Right atrium auricular region (tissue), 2 donors: Measurements from ENCODE around the gene RETNLB. TPM values are rescaled to one million over a fixed set of nuclear protein-coding genes. Genes with fewer than 3 reads are reported as not detected.

Source experiments
- DNase-seq: peaks from one replicate; pipeline ENCODE4 v3.0.0-alpha.2; 2019; ENCODE audit warnings: low spot score
- H3K27ac ChIP-seq, 2 donors: fragments of 200-600 bp; sonication (generic); 1 replicate in 1 of 2; 2 replicates in 1 of 2; pipeline ENCODE4 v1.5.1; 2016 to 2019
- H3K27me3 ChIP-seq, 2 donors: fragments of 200-600 bp; sonication (generic); one replicate each; pipeline versions ENCODE4 v1.5.1 to v1.6.0; 2017 to 2019
- H3K36me3 ChIP-seq: fragments of 200-600 bp; sonication (generic); one replicate; pipeline ENCODE4 v1.5.1; 2016
- H3K4me1 ChIP-seq, 2 donors: fragments of 200-600 bp; sonication (generic); one replicate each; pipeline versions ENCODE4 v1.5.1 to v1.6.0; 2017 to 2019
- H3K4me3 ChIP-seq, 2 donors: fragments of 200-600 bp; sonication (generic); 1 replicate in 1 of 2; 2 replicates in 1 of 2; pipeline ENCODE4 v1.5.1; 2017 to 2019; ENCODE audit warnings: mild to moderate bottlenecking in 1 of 2, moderate library complexity in 1 of 2
- H3K9me3 ChIP-seq, 2 donors: fragments of 200-600 bp; sonication (generic); one replicate each; pipeline ENCODE4 v1.5.1; 2019
- CTCF ChIP-seq, 2 donors: fragments of 200-600 bp; sonication (generic); IDR thresholded peaks; one replicate each; pipeline ENCODE4 v1.5.1; 2019; ENCODE audit warnings: antibody characterized with exemption in 2 of 2
- total RNA-seq, 2 donors: library from RNA; depleted of rRNA; stranded (reverse); fragments of >200 nt; gene quantifications; one replicate each; pipeline ENCODE4 v1.1.0, GENCODE V29; 2016

The RETNLB gene
- total RNA-seq, 2 donors from 2014 or later: not detected

GRCh38 chr3:108736821-108737220 lies 20.4 kb downstream of the RETNLB start:
- Histone ChIP-seq H3K27me3 (no peaks in the 10 kb centered on the region), H3K27ac (no peak overlapping the region), H3K4me3 (no peak overlapping the region), H3K9me3 (no peaks in the 10 kb centered on the region), H3K36me3 (no peaks in the 10 kb centered on the region), H3K4me1 (no peaks in the 10 kb centered on the region)
- DNase-seq: no peak
- no peak for TF ChIP-seq CTCF (IDR thresholded peaks at IDR 0.05)

- Histone ChIP-seq H3K9me3 (no peaks in the 10 kb centered on the region), H3K4me1 (no peaks in the 10 kb centered on the region), H3K27me3 (no peaks in the 10 kb centered on the region), H3K4me3 (no peak overlapping the region), H3K27ac (no peak overlapping the region), H3K36me3 (no peaks in the 10 kb centered on the region)
- no peak for DNase-seq
- TF ChIP-seq CTCF (IDR thresholded peaks at IDR 0.05): no peak
These were observed 28.3 kb downstream of the RETNLB start for GRCh38 chr3:108728934-108729333.

GRCh38 chr3:108728105-108728504 lies 29.1 kb downstream of the RETNLB start:
- no peak for TF ChIP-seq CTCF (IDR thresholded peaks at IDR 0.05)
- H3K27me3 ChIP-seq: no peaks in the 10 kb centered on the region
- H3K27ac ChIP-seq: no peak overlapping the region
- H3K36me3 ChIP-seq: no peaks in the 10 kb centered on the region
- no peak for DNase-seq
- H3K9me3 ChIP-seq: no peaks in the 10 kb centered on the region
- no peak overlapping the region for H3K4me3 ChIP-seq
- H3K4me1 ChIP-seq: no peaks in the 10 kb centered on the region

DNA sequence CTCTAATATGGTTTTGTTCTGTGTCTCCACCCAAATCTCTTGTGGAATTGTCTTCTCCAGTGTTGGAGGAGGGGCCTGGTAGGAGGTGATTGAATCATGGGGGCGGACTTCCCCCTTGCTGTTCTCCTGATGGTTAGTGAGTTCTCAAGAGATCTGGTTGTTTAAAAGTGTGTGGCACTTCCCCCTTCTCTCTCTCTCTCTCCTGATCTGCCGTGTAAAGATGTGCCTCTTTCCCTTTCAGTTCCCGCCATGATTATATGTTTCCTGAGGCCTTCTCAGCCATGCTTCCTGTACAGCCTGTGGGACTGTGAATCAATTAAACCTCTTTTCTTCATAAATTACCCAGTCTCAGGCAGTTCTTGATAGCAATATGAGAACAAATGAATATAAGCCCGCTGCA lies 33.1 kb downstream of the RETNLB start:
- H3K9me3 ChIP-seq: no peaks in the 10 kb centered on the region
- H3K4me1 ChIP-seq: no peaks in the 10 kb centered on the region
- H3K4me3 ChIP-seq: no peak overlapping the region
- no peak for TF ChIP-seq CTCF (IDR thresholded peaks at IDR 0.05)
- no peaks in the 10 kb centered on the region for H3K27me3 ChIP-seq
- no peaks in the 10 kb centered on the region for H3K36me3 ChIP-seq
- no peak overlapping the region for H3K27ac ChIP-seq
- DNase-seq: no peak

GRCh38 chr3:108722724-108723123 lies 34.5 kb downstream of the RETNLB start:
- no peak for TF ChIP-seq CTCF (IDR thresholded peaks at IDR 0.05)
- Histone ChIP-seq H3K27me3 (no peaks in the 10 kb centered on the region), H3K27ac (no peak overlapping the region), H3K4me3 (no peak overlapping the region), H3K9me3 (no peaks in the 10 kb centered on the region), H3K36me3 (no peaks in the 10 kb centered on the region), H3K4me1 (no peaks in the 10 kb centered on the region)
- no peak for DNase-seq

GRCh38 chr3:108719178-108719806 lies 37.9 kb downstream of the RETNLB start:
- no peak for TF ChIP-seq CTCF (IDR thresholded peaks at IDR 0.05)
- no peaks in the 10 kb centered on the region for H3K36me3 ChIP-seq
- no peaks in the 10 kb centered on the region for H3K27me3 ChIP-seq
- DNase-seq: no peak
- no peak overlapping the region for H3K4me3 ChIP-seq
- no peak overlapping the region for H3K27ac ChIP-seq
- no peaks in the 10 kb centered on the region for H3K4me1 ChIP-seq
- no peaks in the 10 kb centered on the region for H3K9me3 ChIP-seq
